ENCODE results near the gene MED13L. TPM values are rescaled to one million over a fixed set of nuclear protein-coding genes. Genes with fewer than 3 reads are reported as not detected.
A peak's percentile ranks its signal among the peaks of the same experiment; 100 is the strongest.
"Not testable (repeated sequence)": the region's sequence is repeated elsewhere in the genome, so short reads cannot be mapped to it uniquely, and the experiment has no call there.

MED13L gene
- total RNA-seq, 2 experiments from 2014 or later, result 68.3 to 71.8 TPM

DNA sequence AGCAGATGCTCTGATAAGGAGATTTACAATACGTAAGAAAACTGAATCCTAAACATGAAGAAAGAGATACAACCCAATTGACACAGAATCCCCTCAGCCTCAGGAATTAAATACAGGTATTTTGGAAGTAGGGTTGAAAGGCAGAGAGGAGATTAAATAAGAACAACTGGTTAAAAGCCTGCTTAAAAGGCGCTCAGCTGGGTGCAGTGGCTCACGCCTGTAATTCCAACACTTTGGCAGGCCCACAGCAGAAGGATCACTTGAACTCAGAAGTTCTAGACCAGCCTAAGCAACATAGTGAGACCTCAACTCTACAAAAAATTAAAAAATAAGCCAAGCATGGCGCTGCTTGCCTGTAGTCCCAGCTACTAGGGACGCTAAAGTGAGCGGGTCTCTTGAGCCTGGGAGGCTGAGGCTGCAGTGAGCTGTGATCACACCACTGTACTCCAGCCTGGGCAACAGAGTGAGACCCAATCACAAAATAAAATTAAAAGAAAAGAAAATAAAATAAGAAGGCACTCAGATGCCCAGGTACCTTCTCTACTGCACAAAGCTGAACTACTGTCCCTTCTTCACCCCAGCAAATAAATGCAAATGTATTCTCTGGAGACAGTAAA, 32.9 kb downstream of the MED13L start:
- CTCF ChIA-PET, result interaction anchor here (0.9 kb wide), 1 partner anchor 27 kb away, joined by 3 read pairs; no protein-coding TSS in a partner anchor
- Mint-ChIP-seq H3K36me3 (ENCODE audit: low read depth) (peaks cover 3% of the 10 kb centered on the region), H3K4me1 (peaks cover 32% of the 10 kb centered on the region)

DNA sequence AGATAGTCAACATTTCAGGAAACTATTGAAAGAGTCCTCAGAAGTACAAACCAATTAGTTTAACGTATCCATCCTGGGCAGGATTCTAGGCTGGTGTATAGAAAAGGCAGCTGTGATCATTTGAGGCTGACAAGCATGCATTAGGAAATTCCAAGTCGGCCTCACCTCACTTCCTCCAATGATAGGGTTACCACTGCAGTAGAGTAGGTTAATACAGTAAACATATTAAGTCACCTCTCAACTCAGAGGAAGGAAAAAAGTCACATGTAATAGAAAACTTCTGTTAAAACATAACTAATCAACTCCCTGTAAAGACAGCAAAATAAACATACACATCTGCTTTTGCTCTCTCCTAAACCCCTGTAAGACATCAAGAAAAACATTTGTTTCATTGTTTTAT, 33.5 kb downstream of the MED13L start:
- H3K27ac Mint-ChIP-seq, result no peak overlapping the region
- DNase-seq, result no peak
- no peak overlapping the region for H3K4me3 Mint-ChIP-seq
- H3K9me3 Mint-ChIP-seq, result peaks cover 3% of the 10 kb centered on the region
- POLR2A ChIA-PET, result no interaction called here
- H3K27me3 Mint-ChIP-seq, result no peaks in the 10 kb centered on the region
- H3K36me3 Mint-ChIP-seq (ENCODE audit: low read depth), result no peaks in the 10 kb centered on the region
- H3K4me1 Mint-ChIP-seq, result peaks cover 30% of the 10 kb centered on the region
- CTCF ChIA-PET, result no interaction called here

More for the DNA sequence above, 32.9 kb downstream of the MED13L start:
- Mint-ChIP-seq H3K4me3 (no peak overlapping the region), H3K9me3 (peaks cover 4% of the 10 kb centered on the region), H3K27me3 (no peaks in the 10 kb centered on the region), H3K27ac (no peak overlapping the region)
- POLR2A ChIA-PET, result no interaction called here
- DNase-seq, result no peak

DNA sequence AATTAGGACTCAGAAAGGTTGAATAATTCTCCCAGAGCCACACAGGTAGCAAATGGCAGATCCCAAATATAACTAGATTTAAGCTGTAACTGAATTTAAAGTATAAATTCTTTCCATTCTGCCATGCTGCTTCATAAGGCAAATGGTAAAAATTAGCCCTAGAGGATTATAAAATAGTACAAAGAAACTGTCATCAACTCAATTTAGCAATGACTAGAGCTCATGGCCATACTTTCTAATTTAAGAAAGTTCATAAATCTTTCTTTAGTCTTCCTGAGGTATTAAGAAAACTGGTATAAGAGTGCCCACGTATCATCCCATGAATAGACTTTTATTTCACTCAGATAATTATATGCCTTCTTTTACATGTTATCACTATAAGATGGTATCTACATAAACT, 34.8 kb downstream of the MED13L start:
- H3K36me3 Mint-ChIP-seq (ENCODE audit: low read depth), result no peaks in the 10 kb centered on the region
- no peak for DNase-seq
- no peak overlapping the region for H3K4me3 Mint-ChIP-seq
- H3K9me3 Mint-ChIP-seq, result no peaks in the 10 kb centered on the region
- peaks cover 27% of the 10 kb centered on the region for H3K4me1 Mint-ChIP-seq
- ChIA-PET CTCF (no interaction called here), POLR2A (no interaction called here)
- no peaks in the 10 kb centered on the region for H3K27me3 Mint-ChIP-seq
- no peak overlapping the region for H3K27ac Mint-ChIP-seq

- POLR2A ChIA-PET, result no interaction called here
- H3K27ac Mint-ChIP-seq, result no peak overlapping the region
- no peak overlapping the region for H3K4me3 Mint-ChIP-seq
- CTCF ChIA-PET, result interaction anchor here (0.7 kb wide), 2 partner anchors 27 to 151 kb away, joined by 3 read pairs; no protein-coding TSS in a partner anchor
- no peaks in the 10 kb centered on the region for H3K9me3 Mint-ChIP-seq
- DNase-seq, result no peak
- H3K27me3 Mint-ChIP-seq, result no peaks in the 10 kb centered on the region
- H3K36me3 Mint-ChIP-seq (ENCODE audit: low read depth), result peaks cover 4% of the 10 kb centered on the region
- H3K4me1 Mint-ChIP-seq, result peaks cover 39% of the 10 kb centered on the region
Observed at GRCh38 chr12:116241157-116241759, 36.2 kb downstream of the MED13L start.

- DNase-seq, POLR2A ChIA-PET: not testable (repeated sequence)
- CTCF ChIA-PET, result interaction anchor here (1.4 kb wide), 1 partner anchor 10 kb away, joined by 7 read pairs; no protein-coding TSS in a partner anchor
Observed at GRCh38 chr12:116238570-116239119, 38.8 kb downstream of the MED13L start.

DNA sequence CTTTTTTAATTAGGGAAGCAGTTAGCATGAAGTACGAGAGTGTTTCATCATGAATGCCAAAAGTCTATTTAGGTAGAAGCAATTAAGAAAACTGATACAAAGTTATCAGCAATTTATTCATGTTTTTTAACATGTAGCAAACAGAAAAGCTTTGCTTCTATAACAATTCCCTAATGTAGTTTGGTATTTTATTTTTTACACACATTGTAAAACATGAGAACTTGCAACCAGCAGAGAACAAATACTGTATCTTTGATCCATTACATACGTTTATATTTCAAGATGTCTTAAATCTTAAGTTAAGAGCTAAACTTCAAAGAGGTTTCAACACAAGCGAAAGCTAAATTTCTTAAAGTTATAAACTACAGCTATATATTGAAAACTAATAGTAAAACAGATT, 39.3 kb downstream of the MED13L start:
- Mint-ChIP-seq H3K4me1 (peaks cover 25% of the 10 kb centered on the region), H3K9me3 (no peaks in the 10 kb centered on the region), H3K4me3 (no peak overlapping the region), H3K27ac (no peak overlapping the region), H3K27me3 (no peaks in the 10 kb centered on the region), H3K36me3 (ENCODE audit: low read depth) (peaks cover 7% of the 10 kb centered on the region)
- ChIA-PET POLR2A (no interaction called here), CTCF (interaction anchor here (0.6 to 1.4 kb wide), 2 partner anchors 10 to 435 kb away, joined by 3 to 7 read pairs; no protein-coding TSS in a partner anchor)
- no peak for DNase-seq

More at GRCh38 chr12:116238570-116239119, 38.8 kb downstream of the MED13L start:
- H3K4me1 Mint-ChIP-seq, result peaks cover 29% of the 10 kb centered on the region
- not testable (repeated sequence) for H3K27me3 Mint-ChIP-seq; H3K27ac Mint-ChIP-seq; H3K36me3 Mint-ChIP-seq (ENCODE audit: low read depth); H3K9me3 Mint-ChIP-seq; H3K4me3 Mint-ChIP-seq

DNA sequence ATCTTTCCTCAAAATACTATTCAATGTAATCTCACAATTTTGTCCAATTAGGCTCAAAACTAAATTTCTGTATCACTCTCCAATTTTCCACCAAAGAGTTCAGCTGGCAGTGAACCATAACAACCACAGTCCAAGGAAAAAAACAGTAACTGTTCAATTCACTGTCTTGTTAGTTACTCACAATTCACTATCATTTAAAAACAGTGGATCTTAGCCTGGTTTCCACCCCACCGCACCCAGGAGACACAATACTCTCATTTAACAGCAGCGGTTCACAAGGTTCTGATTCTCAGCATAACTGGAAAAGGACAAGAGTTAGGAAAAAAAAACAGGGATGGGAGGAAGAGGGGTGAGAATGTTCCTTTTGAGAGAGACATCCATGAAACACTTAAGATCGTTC, 40.5 kb downstream of the MED13L start:
- Mint-ChIP-seq H3K36me3 (ENCODE audit: low read depth) (peaks cover 7% of the 10 kb centered on the region), H3K27ac (peak overlapping the region; percentile 52), H3K27me3 (no peaks in the 10 kb centered on the region), H3K4me3 (no peak overlapping the region), H3K9me3 (no peaks in the 10 kb centered on the region), H3K4me1 (peaks cover 23% of the 10 kb centered on the region)
- DNase-seq, result no peak
- ChIA-PET CTCF (interaction anchor here (0.9 to 2.3 kb wide), 6 partner anchors 11 to 239 kb away, joined by 3 to 12 read pairs (median 5); no protein-coding TSS in a partner anchor), POLR2A (no interaction called here)

DNA sequence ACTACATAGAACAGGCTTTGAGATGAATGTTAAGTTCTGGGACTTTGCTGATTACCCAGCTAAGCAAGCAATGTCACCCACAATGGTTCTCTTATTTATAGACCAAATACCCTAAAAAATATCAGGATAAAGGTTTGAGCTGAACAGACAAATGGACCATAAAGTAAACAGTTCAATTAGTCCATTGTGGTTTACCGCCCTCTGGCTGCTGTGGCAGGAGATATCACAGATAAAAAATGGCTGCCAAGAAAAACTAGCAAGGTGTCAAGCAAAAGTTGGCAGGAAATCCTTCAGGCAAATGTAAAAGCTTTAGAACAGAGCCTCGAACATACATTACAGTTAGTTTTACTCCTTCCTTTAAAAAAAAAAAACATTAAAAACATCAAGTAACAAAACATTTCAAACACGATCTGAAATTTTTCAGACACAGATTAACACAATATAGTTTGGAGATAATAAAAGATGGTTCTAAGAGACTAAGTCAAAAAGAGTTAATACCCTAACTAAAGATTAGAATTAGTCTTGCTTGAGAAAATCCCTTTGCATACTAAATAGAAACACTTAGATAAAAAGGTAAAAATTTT, 41.3 kb downstream of the MED13L start:
- H3K9me3 Mint-ChIP-seq, result no peaks in the 10 kb centered on the region
- DNase-seq, result peak; percentile 60
- H3K27me3 Mint-ChIP-seq, result no peaks in the 10 kb centered on the region
- POLR2A ChIA-PET, result interaction anchor here (1.2 kb wide), 1 partner anchor 10 kb away, joined by 3 read pairs; no protein-coding TSS in a partner anchor
- H3K36me3 Mint-ChIP-seq (ENCODE audit: low read depth), result peaks cover 7% of the 10 kb centered on the region
- peak overlapping the region; percentile 33 for H3K27ac Mint-ChIP-seq
- CTCF ChIA-PET, result interaction anchor here (0.7 to 2.3 kb wide), 25 partner anchors 9 to 319 kb away, joined by 3 to 12 read pairs (median 4); no protein-coding TSS in a partner anchor
- no peak overlapping the region for H3K4me3 Mint-ChIP-seq
- peaks cover 23% of the 10 kb centered on the region for H3K4me1 Mint-ChIP-seq

DNA sequence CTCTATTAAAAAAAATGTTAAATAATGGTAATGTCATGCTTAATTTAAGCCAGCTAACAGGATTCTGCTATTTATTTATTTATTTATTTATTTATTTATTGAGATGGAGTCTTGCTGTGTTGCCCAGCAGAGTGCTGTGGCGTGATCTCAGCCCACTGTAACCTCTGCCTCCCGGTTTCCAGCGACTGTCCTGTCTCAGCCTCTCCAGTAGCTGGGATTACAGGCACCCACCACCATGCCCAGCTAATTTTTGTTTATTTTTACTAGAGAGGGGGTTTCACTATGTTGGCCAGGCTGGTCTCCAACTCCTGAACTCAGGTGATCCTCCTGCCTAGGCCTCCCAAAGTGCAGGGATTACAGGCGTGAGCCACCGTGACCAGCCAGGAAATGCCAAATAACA, 43.3 kb downstream of the MED13L start:
- CTCF ChIA-PET, POLR2A ChIA-PET, H3K9me3 Mint-ChIP-seq, H3K27me3 Mint-ChIP-seq, H3K4me3 Mint-ChIP-seq, DNase-seq, H3K27ac Mint-ChIP-seq: not testable (repeated sequence)
- peaks cover 23% of the 10 kb centered on the region for H3K4me1 Mint-ChIP-seq
- H3K36me3 Mint-ChIP-seq (ENCODE audit: low read depth), result peaks cover 11% of the 10 kb centered on the region

DNA sequence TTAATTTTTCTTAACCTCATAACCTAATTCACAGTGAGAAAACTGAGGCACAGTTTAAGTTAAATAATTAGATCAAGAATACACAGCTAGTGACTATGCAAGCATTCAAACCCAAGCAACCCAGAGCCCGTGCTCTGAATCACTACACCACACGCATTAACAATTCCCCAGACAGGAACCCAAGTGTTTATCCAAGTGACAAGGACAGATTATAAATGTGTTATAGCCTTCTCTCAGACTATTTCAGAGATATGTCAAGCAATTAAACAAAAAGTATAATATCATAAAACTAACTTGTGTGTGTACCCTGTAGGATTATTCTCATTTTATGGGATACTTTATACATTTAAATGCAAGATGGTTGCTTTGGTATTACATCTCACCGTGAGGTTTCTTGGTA, 43.8 kb downstream of the MED13L start:
- peaks cover 23% of the 10 kb centered on the region for H3K4me1 Mint-ChIP-seq
- POLR2A ChIA-PET, result no interaction called here
- no peak overlapping the region for H3K27ac Mint-ChIP-seq
- CTCF ChIA-PET, result no interaction called here
- H3K27me3 Mint-ChIP-seq, result no peaks in the 10 kb centered on the region
- H3K9me3 Mint-ChIP-seq, result no peaks in the 10 kb centered on the region
- no peak overlapping the region for H3K4me3 Mint-ChIP-seq
- H3K36me3 Mint-ChIP-seq (ENCODE audit: low read depth), result peaks cover 11% of the 10 kb centered on the region
- DNase-seq, result no peak

- Mint-ChIP-seq H3K27me3 (no peaks in the 10 kb centered on the region), H3K27ac (no peak overlapping the region), H3K9me3 (no peaks in the 10 kb centered on the region), H3K4me3 (no peak overlapping the region), H3K4me1 (no peaks in the 10 kb centered on the region), H3K36me3 (ENCODE audit: low read depth) (peaks cover 16% of the 10 kb centered on the region)
- no peak for DNase-seq
- ChIA-PET CTCF (interaction anchor here (1.0 kb wide), 1 partner anchor 8 kb away, joined by 3 read pairs; no protein-coding TSS in a partner anchor), POLR2A (no interaction called here)
Observed at GRCh38 chr12:116227811-116228210, 49.7 kb downstream of the MED13L start.

- no peak for DNase-seq
- Mint-ChIP-seq H3K36me3 (ENCODE audit: low read depth) (peaks cover 15% of the 10 kb centered on the region), H3K4me1 (no peaks in the 10 kb centered on the region), H3K27ac (no peak overlapping the region), H3K9me3 (no peaks in the 10 kb centered on the region), H3K27me3 (no peaks in the 10 kb centered on the region), H3K4me3 (no peak overlapping the region)
- CTCF ChIA-PET, result no interaction called here
- POLR2A ChIA-PET, result interaction anchor here (0.7 to 0.9 kb wide), 2 partner anchors 10 to 98 kb away, joined by 3 read pairs; no protein-coding TSS in a partner anchor
Observed at GRCh38 chr12:116226026-116226425, 51.5 kb downstream of the MED13L start.

GRCh38 chr12:116222358-116222757, 55.1 kb downstream of the MED13L start:
- Mint-ChIP-seq H3K4me1 (no peaks in the 10 kb centered on the region), H3K36me3 (ENCODE audit: low read depth) (peaks cover 12% of the 10 kb centered on the region), H3K4me3 (no peak overlapping the region), H3K27me3 (no peaks in the 10 kb centered on the region), H3K27ac (no peak overlapping the region), H3K9me3 (no peaks in the 10 kb centered on the region)
- CTCF ChIA-PET, result no interaction called here
- POLR2A ChIA-PET, result no interaction called here
- no peak for DNase-seq

Data from activated CD4-positive, alpha-beta memory T cell treated with anti-CD3 and anti-CD28 coated beads, Interleukin-2, amount 10 ng/mL, durations not matched to agents 7 days and 5 days (primary cell).